Calu3 (cell line): ENCODE results near the gene PLB1. TPM values are rescaled to one million over a fixed set of nuclear protein-coding genes. Genes with fewer than 3 reads are reported as not detected.

Experiments
- BruUV-seq: library from RNA; stranded (reverse); fragments of 400-500 nt; replicated peaks from 2 replicates; lab custom pipeline; 2021; lab: Mats Ljungman, UMichigan
- CTCF ChIA-PET: fragments of 300-600 bp; sonication (Branson Sonifier 250); formaldehyde crosslinking; loops from one replicate; lab custom pipeline; 2022; ENCODE audit warnings: antibody characterized with exemption; lab: Charles Lee
- DNase-seq: peaks from one replicate; pipeline ENCODE4 v3.0.0; 2022
- H3K27ac Mint-ChIP-seq: one replicate; pipeline ENCODE4 v1.8.0; 2022; ENCODE audit warnings: mixed read lengths; ENCODE audit not compliant: unreplicated experiment
- H3K27me3 Mint-ChIP-seq: one replicate; pipeline ENCODE4 v1.8.0; 2022; ENCODE audit warnings: mixed read lengths; ENCODE audit not compliant: unreplicated experiment
- H3K36me3 Mint-ChIP-seq: one replicate; pipeline ENCODE4 v1.8.0; 2022; ENCODE audit warnings: mild to moderate bottlenecking, moderate library complexity, mixed read lengths; ENCODE audit not compliant: insufficient read depth, unreplicated experiment
- H3K4me1 Mint-ChIP-seq: one replicate; pipeline ENCODE4 v1.8.0; 2022; ENCODE audit warnings: mild to moderate bottlenecking, low read depth, mixed read lengths; ENCODE audit not compliant: unreplicated experiment
- H3K4me3 Mint-ChIP-seq: one replicate; pipeline ENCODE4 v1.8.0; 2022; ENCODE audit warnings: mild to moderate bottlenecking, low read depth, moderate library complexity, mixed read lengths; ENCODE audit not compliant: unreplicated experiment
- H3K9me3 Mint-ChIP-seq: one replicate; pipeline ENCODE4 v1.8.0; 2022; ENCODE audit warnings: low read depth, mixed read lengths; ENCODE audit not compliant: unreplicated experiment
- CTCF ChIP-seq: fragments of 200-600 bp; IDR thresholded peaks from one replicate; pipeline ENCODE4 v1.8.0; 2022; ENCODE audit warnings: antibody characterized with exemption; ENCODE audit not compliant: unreplicated experiment
- intact Hi-C: fragments of 100-400 bp; cut with micrococcal nuclease; formaldehyde crosslinking; loops from one replicate; pipeline ENCODE4 v1.10.0; 2022; ENCODE audit not compliant: unreplicated experiment
- total RNA-seq: library from RNA; stranded (reverse); gene quantifications from 2 replicates; pipeline ENCODE4 v1.2.3, GENCODE V29; 2022

Gene PLB1
- total RNA-seq, 1 experiment from 2014 or later = 1.6 TPM

GRCh38 chr2:28543316-28544035 is 47.6 kb downstream of the PLB1 start:
- Mint-ChIP-seq H3K27me3 (peaks cover 14% of the 10 kb centered on the region), H3K4me1 (peaks cover 14% of the 10 kb centered on the region), H3K9me3 (no peaks in the 10 kb centered on the region), H3K27ac (no peak overlapping the region), H3K4me3 (no peak overlapping the region), H3K36me3 (no peaks in the 10 kb centered on the region)
- CTCF ChIA-PET = no interaction called here
- no peak for TF ChIP-seq CTCF
- no TSS peak for BruUV-seq
- intact Hi-C loops = no loop called here
- no peak for DNase-seq

DNA sequence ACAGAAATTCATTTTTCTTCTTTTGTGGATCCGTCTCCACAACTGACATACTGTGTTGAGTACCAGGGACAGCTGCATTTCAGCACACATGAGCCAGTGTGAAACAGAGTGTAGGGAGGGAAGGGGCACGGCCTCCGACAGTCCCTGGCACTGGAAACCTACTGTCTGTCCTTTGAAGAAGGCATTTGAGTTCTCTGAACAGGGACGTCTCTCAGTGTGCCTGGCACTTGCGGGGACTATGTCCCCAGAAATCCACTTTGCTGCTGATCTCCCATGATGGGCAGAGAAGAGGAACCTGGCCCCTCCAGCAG is 48.1 kb downstream of the PLB1 start:
- Mint-ChIP-seq H3K27ac (no peak overlapping the region), H3K36me3 (no peaks in the 10 kb centered on the region), H3K4me3 (no peak overlapping the region), H3K4me1 (peaks cover 14% of the 10 kb centered on the region), H3K9me3 (no peaks in the 10 kb centered on the region), H3K27me3 (peaks cover 12% of the 10 kb centered on the region)
- intact Hi-C loops = no loop called here
- CTCF ChIA-PET = no interaction called here
- no peak for DNase-seq
- BruUV-seq = no TSS peak
- no peak for TF ChIP-seq CTCF

DNA sequence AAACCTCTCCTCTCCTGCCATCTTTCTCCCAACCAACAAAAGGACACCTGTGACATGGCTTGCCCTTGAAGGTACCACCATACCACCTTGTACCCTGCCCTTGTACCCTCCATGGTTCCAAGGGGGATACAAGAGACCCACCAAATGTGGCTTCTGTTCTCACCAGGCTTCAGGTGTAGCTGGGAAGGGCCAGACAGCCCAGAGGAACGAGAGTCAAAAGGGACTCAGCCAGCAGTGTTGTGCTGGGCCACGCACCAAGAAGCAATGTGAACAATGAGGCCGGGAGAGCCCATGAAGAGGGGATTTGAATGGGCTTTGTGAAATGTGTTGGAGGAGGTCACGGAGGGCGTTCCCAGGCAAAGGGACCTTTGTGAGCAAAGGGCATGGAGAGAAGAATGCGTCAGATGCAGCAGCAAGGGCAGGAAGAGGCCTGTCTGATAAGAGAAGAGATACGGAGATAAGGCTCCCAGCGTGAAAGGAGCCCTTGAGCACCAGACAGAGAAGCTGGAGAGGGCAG is 48.6 kb downstream of the PLB1 start:
- BruUV-seq = no TSS peak
- TF ChIP-seq CTCF = no peak
- Mint-ChIP-seq H3K9me3 (no peaks in the 10 kb centered on the region), H3K36me3 (no peaks in the 10 kb centered on the region), H3K4me1 (peaks cover 14% of the 10 kb centered on the region), H3K27ac (peak overlapping the region; percentile 55), H3K27me3 (peaks cover 7% of the 10 kb centered on the region), H3K4me3 (peak overlapping the region; percentile 6)
- CTCF ChIA-PET = interaction anchor here (0.6 to 1.2 kb wide), 2 partner anchors 75 to 269 kb away, joined by 4 to 5 read pairs; no protein-coding TSS in a partner anchor
- intact Hi-C loops = no loop called here
- DNase-seq = no peak

DNA sequence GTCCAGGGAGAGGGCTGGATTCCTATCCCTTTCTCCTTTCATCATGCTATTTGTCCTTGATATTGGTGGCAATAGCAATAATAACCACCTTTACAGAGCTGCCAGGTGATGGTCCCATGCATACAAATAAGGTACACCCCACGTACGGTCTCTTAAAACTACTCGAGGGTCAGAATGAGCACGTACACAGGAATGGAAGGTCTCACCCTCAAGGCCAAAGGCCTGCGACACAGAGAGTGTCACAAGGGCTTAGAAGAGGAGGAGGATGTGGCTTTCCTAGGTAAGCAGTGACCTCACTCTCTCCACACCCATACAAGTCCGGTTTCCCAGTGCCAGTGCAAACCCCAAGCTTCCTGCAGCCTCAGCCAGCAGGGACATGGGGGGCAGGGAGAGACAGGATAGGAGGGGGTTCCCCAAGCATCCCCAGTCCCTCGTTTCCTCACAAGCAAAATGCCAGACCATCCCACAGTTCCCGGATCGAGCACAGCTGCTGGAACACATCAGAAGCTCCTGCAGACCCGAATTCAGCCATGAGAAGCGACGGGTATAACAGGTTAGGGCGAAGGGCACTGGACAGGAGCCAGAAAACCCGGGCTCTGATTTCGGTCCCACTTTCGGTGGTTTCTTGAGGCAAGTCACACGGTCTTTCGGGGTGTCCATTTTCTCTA is 49.2 kb downstream of the PLB1 start:
- Mint-ChIP-seq H3K9me3 (no peaks in the 10 kb centered on the region), H3K4me3 (peak overlapping the region; percentile 6), H3K27ac (peak overlapping the region; percentile 55), H3K27me3 (peaks cover 1% of the 10 kb centered on the region), H3K36me3 (no peaks in the 10 kb centered on the region), H3K4me1 (peaks cover 14% of the 10 kb centered on the region)
- BruUV-seq = no TSS peak
- intact Hi-C loops = no loop called here
- no peak for TF ChIP-seq CTCF
- DNase-seq = peak; percentile 35
- CTCF ChIA-PET = interaction anchor here (0.6 to 1.2 kb wide), 2 partner anchors 74 to 269 kb away, joined by 4 to 5 read pairs; no protein-coding TSS in a partner anchor
